Panc1 (cell line): ENCODE data around the gene CYP1B1. TPM values are rescaled to one million over a fixed set of nuclear protein-coding genes. Genes with fewer than 3 reads are reported as not detected.

Experiments used
- ATAC-seq: fragments of 200-7000 bp; cut with Tn5 transposase; 2 replicates; pipeline ENCODE4 v1.9.1; 2020; ENCODE audit warnings: mild to moderate bottlenecking, moderate library complexity
- BruUV-seq: library from RNA; stranded (reverse); fragments of 400-500 nt; replicated peaks from 2 replicates; lab custom pipeline; 2021; lab: Mats Ljungman, UMichigan
- CTCF ChIA-PET: fragments of 300-600 bp; sonication (Branson Sonifier 250); formaldehyde crosslinking; loops from one replicate; lab custom pipeline; 2022; ENCODE audit warnings: antibody characterized with exemption; lab: Charles Lee
- POLR2A ChIA-PET: fragments of 300-600 bp; sonication (Branson Sonifier 250); formaldehyde crosslinking; loops from one replicate; lab custom pipeline; 2022; ENCODE audit warnings: antibody characterized with exemption; lab: Charles Lee
- DNase-seq: peaks from one replicate; pipeline ENCODE4 v3.0.0-alpha.2; 2010; ENCODE audit warnings: low read depth, low spot score
- H3K27ac ChIP-seq: 2 replicates; pipeline ENCODE4 v1.5.1; 2011; ENCODE audit warnings: mild to moderate bottlenecking, low read length, inconsistent platforms
- H3K27me3 ChIP-seq: fragments of 200-500 bp; sonication (Bioruptor generic); 2 replicates; pipeline ENCODE4 v1.6.0; 2014; ENCODE audit warnings: low read length, inconsistent platforms; ENCODE audit not compliant: control insufficient read depth, insufficient read depth
- H3K36me3 ChIP-seq: fragments of 200-500 bp; sonication (Bioruptor generic); 2 replicates; pipeline ENCODE4 v1.5.1; 2014; ENCODE audit warnings: inconsistent platforms, mild to moderate bottlenecking, low read length, moderate library complexity; ENCODE audit not compliant: control insufficient read depth, insufficient read depth
- H3K4me1 ChIP-seq: 2 replicates; pipeline ENCODE4 v1.5.1; 2011; ENCODE audit warnings: inconsistent platforms, mild to moderate bottlenecking, low read length, moderate library complexity; ENCODE audit not compliant: control insufficient read depth, insufficient read depth
- H3K4me3 ChIP-seq, 2 experiments: 2 replicates each; pipeline ENCODE4 v1.5.1; 2011 to 2012; ENCODE audit warnings: low read depth in 2 of 2, low read length in 2 of 2, mild to moderate bottlenecking in 2 of 2, inconsistent platforms in 1 of 2, moderate library complexity in 1 of 2
- H3K9me3 ChIP-seq: fragments of 200-500 bp; sonication (Bioruptor generic); 2 replicates; pipeline ENCODE4 v1.5.1; 2014; ENCODE audit warnings: low read depth, mild to moderate bottlenecking, inconsistent platforms, low read length, moderate library complexity; ENCODE audit not compliant: control insufficient read depth, insufficient read depth
- CTCF ChIP-seq: fragments of 450-650 bp; IDR thresholded peaks from 2 replicates; pipeline ENCODE4 v1.5.1; 2017; ENCODE audit warnings: mild to moderate bottlenecking
- POLR2AphosphoS5 ChIP-seq: IDR thresholded peaks from 2 replicates; pipeline ENCODE4 v1.6.1; 2012; ENCODE audit warnings: mild to moderate bottlenecking, low read depth, low read length, moderate library complexity
- SIN3A ChIP-seq: IDR thresholded peaks from 2 replicates; pipeline ENCODE4 v1.6.1; 2012; ENCODE audit warnings: low read depth, mild to moderate bottlenecking, low read length, moderate library complexity, borderline replicate concordance; ENCODE audit not compliant: insufficient read depth
- TCF7L2 ChIP-seq: IDR thresholded peaks from 2 replicates; pipeline ENCODE4 v1.6.1; 2011; ENCODE audit warnings: mild to moderate bottlenecking, low read depth, low read length, inconsistent platforms
- in situ Hi-C: cut with HindIII; loops from 2 replicates; pipeline ENCODE4 v1.10.0; 2016; ENCODE audit warnings: low sequenced_read_pairs, low pct_unique_long_range_greater_than_20kb
- intact Hi-C: fragments of 100-400 bp; cut with micrococcal nuclease; formaldehyde crosslinking; loops from one replicate; pipeline ENCODE4 v1.10.0; 2022; ENCODE audit not compliant: unreplicated experiment
- total RNA-seq: library from RNA; stranded (reverse); gene quantifications from one replicate; pipeline ENCODE4 v1.2.1, GENCODE V29; 2021; ENCODE audit not compliant: unreplicated experiment
- TF ChIP-seq, protein P1 (sequence below), 2 experiments: IDR thresholded peaks; 2 replicates each; pipeline ENCODE4 v1.6.1; 2011 to 2012; ENCODE audit warnings: low read depth in 2 of 2, control low read depth in 1 of 2, low read length in 1 of 2, mild to moderate bottlenecking in 1 of 2, moderate library complexity in 1 of 2; ENCODE audit not compliant: insufficient read depth in 1 of 2

Gene CYP1B1
- total RNA-seq, 1 experiment from 2014 or later, result 86.7 TPM

- no peaks in the 10 kb centered on the region for H3K27me3 ChIP-seq
- CTCF ChIA-PET, result no interaction called here
- POLR2A ChIA-PET, result no interaction called here
- in situ Hi-C loops (no loop called here), intact Hi-C loops (no loop called here)
- H3K36me3 ChIP-seq, result no peaks in the 10 kb centered on the region
- peaks cover 56% of the 10 kb centered on the region for H3K4me1 ChIP-seq
- H3K27ac ChIP-seq, result peak overlapping the region; percentile 77
- ATAC-seq, result no peak
- TF ChIP-seq POLR2AphosphoS5, result no peak
- TF ChIP-seq, protein P1, sequence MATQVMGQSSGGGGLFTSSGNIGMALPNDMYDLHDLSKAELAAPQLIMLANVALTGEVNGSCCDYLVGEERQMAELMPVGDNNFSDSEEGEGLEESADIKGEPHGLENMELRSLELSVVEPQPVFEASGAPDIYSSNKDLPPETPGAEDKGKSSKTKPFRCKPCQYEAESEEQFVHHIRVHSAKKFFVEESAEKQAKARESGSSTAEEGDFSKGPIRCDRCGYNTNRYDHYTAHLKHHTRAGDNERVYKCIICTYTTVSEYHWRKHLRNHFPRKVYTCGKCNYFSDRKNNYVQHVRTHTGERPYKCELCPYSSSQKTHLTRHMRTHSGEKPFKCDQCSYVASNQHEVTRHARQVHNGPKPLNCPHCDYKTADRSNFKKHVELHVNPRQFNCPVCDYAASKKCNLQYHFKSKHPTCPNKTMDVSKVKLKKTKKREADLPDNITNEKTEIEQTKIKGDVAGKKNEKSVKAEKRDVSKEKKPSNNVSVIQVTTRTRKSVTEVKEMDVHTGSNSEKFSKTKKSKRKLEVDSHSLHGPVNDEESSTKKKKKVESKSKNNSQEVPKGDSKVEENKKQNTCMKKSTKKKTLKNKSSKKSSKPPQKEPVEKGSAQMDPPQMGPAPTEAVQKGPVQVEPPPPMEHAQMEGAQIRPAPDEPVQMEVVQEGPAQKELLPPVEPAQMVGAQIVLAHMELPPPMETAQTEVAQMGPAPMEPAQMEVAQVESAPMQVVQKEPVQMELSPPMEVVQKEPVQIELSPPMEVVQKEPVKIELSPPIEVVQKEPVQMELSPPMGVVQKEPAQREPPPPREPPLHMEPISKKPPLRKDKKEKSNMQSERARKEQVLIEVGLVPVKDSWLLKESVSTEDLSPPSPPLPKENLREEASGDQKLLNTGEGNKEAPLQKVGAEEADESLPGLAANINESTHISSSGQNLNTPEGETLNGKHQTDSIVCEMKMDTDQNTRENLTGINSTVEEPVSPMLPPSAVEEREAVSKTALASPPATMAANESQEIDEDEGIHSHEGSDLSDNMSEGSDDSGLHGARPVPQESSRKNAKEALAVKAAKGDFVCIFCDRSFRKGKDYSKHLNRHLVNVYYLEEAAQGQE (IDR thresholded peaks at IDR 0.05; ENCODE audit: insufficient read depth in 1 of 2, low read depth in 2 of 2, low read length in 1 of 2), result no peak
- TF ChIP-seq TCF7L2, result no peak
- TF ChIP-seq SIN3A, result no peak
- H3K9me3 ChIP-seq, result no peaks in the 10 kb centered on the region
- H3K4me3 ChIP-seq, result no peak overlapping the region
- BruUV-seq, result no TSS peak
- DNase-seq, result no peak
Observed at GRCh38 chr2:38093527-38094165, 17.7 kb upstream of the CYP1B1 start.

DNA sequence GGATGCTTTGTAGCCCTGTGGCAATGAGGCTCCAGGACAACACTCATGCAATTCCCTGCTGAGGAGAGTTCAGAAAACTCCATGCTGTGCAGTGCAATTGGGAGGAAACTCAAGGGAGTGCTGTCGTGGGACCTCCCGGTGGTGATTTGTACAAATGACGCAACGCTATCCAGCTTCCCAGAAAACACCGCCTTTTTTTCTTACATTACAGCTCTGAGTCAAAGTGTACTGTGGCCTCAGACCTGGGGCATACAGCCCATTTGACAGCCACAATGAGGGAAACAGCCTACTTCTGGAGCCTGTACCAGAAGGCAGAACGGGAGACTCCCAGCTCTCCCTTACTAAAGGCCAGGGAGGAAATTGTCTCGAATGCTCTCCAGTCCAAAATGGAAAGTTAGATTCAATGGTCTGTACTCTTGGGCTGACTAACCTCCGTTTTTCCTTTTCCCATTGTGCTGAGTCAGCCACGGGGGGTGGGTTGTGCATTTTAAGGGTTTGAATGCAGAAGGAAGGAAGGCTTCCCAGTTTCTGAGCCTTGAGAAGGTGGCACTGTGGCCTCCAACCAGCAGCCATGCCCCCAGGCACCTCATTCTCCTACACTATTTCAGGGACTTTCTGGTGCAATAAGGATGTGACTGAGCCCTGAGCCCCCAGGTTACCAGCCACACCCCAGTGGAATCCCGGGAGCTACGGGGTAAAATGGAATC is 16.4 kb upstream of the CYP1B1 start:
- Histone ChIP-seq H3K9me3 (no peaks in the 10 kb centered on the region), H3K4me1 (peaks cover 48% of the 10 kb centered on the region), H3K4me3 (0 out of 4 replicates have a peak overlapping the region, but pooled peaks of 1 of the 2 experiments have one; percentile 8), H3K27ac (peak overlapping the region; percentile 77), H3K36me3 (no peaks in the 10 kb centered on the region), H3K27me3 (no peaks in the 10 kb centered on the region)
- intact Hi-C loops, result no loop called here
- CTCF ChIA-PET, result interaction anchor here (1.0 kb wide), 1 partner anchor 16 kb away, joined by 13 read pairs; the partner anchor contains the start of gene CYP1B1
- no TSS peak for BruUV-seq
- TF ChIP-seq CTCF, result no peak
- TF ChIP-seq, protein P1 (IDR thresholded peaks at IDR 0.05; ENCODE audit: insufficient read depth in 1 of 2, low read depth in 2 of 2, low read length in 1 of 2), result no peak
- TF ChIP-seq TCF7L2, result no peak
- no peak for TF ChIP-seq POLR2AphosphoS5
- no peak for TF ChIP-seq SIN3A
- ATAC-seq (no peak), DNase-seq (no peak)
- POLR2A ChIA-PET, result interaction anchor here (1.5 kb wide), 1 partner anchor 16 kb away, joined by 10 read pairs; the partner anchor contains the start of gene CYP1B1
- in situ Hi-C loops, result no loop called here
